ENCODE results near the gene TGFB2. TPM values are rescaled to one million over a fixed set of nuclear protein-coding genes. Genes with fewer than 3 reads are reported as not detected.

The TGFB2 gene
- total RNA-seq, 1 donor from 2014 or later: 10.3 TPM

- no peak for DNase-seq (ENCODE audit: low spot score)
These were observed 117.0 kb downstream of the TGFB2 start for GRCh38 chr1:218462116-218462515.

DNA sequence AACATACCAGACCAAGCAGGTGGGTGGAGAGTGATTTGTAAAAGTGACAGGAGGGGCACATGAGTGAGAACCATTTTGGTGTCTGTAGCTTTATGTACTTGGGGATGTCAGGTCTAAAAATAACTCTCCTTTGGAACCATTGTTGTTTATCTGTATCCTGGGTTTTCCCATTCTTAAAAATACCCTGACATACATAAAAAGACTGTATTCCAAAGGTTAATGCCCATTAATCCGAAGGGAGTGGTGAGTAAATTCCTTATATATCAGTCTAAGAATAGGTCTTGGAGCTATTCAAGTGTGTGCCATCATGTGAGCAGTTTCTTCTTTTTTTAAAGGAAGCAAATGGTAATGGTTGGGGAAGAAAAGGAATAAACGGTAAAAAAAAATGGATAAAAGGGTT is 117.5 kb downstream of the TGFB2 start:
- no peak for DNase-seq (ENCODE audit: low spot score)

DNA sequence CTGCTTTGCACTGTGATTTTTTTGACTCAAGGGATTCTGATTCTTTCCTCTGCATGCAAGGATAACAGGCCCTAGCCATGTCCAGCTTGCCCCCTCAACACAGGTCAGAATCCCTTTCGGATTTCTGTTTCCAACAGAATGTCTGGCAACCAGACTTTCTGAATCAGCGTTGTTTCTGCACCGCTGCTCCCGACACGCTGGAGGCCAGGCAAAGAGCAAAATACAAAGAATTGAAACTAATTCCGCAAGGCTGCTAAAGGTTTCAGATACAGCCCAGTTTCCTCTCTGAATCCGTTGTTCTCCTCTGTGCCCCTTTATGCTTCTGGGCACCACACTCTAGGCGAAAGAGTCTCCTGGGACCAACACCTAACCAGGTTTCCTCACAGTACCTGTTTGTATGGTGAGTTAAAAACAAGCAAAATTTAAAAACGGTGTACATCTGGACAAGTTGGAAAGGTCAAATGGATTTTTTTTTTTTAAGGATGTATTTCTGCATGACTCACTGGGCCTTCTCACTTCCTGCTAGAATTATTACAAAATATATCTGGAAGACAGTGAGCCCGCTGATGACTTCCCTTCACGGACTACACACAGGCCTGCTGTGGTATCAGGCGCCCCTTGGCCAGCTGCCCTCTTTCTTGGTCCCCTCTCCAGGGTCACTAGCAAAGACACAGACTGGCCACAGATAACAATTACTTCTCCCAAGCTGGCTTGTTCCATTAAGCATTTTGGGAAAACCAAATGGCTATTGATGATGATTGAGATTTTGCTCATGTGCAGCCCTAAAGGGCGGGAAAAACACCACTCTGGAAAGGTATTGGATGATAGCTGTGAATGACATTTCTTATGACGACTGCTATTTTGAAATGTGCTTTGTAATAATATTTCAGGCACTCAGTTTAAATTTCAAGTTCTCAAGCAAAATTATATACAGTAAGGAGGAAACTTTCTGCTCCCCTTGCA is 118.3 kb downstream of the TGFB2 start:
- DNase-seq (ENCODE audit: low spot score): peak; percentile 26

DNA sequence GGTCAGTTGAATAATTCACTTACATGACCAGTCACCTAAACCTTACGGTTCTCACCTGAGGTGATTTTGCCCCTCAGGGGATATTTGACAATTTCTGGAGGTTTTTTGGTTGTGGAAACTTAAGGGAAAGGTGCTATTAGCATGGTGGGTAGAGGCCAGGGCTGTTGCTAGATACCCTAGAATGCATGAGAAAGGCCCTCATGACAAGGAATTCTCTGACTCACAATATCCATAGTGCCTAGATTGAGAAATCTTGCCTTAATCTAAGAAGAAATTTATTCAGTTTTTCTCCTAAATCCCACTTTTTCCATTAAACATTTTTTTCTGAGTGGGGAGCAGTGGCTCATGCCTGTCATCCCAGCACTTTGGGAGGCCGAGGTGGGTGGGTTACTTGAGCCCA is 119.7 kb downstream of the TGFB2 start:
- no peak for DNase-seq (ENCODE audit: low spot score)

DNA sequence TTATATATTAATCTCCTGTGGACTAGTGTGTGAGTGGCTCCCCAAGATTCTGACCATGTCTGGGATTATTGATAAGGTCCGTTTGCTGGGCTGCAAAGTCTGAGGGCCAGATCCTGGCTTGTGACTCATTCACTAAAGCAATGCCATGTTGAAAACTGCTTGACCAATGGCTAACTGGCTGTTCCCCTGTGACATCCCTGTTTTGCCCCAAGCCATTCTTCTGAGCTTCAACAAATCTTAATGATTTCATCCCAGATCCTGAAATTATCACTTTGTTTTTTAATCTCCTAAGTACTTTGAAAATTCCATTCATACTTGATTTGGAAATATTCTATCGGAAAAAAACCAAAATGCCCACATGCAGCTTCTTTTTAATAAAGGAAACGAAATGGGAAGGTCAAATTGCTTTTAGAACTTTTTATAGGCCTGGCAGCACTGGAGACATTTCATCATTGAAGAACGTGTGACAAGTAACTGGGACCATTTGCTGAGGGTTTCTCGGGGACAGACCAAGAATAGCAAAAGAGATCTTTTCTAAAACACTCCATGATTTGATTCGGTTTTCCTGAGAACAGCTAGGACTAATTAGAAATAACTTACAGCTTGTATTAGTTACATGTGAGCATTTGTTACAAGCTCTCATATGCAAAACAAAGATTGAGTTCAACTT is 121.3 kb downstream of the TGFB2 start:
- DNase-seq (ENCODE audit: low spot score): no peak

- DNase-seq (ENCODE audit: low spot score): no peak
These were observed 122.3 kb downstream of the TGFB2 start for GRCh38 chr1:218467101-218468072.

GRCh38 chr1:218468711-218469110 is 123.6 kb downstream of the TGFB2 start:
- DNase-seq (ENCODE audit: low spot score): no peak

GRCh38 chr1:218472885-218473284 is 127.7 kb downstream of the TGFB2 start:
- DNase-seq (ENCODE audit: low spot score): no peak

DNA sequence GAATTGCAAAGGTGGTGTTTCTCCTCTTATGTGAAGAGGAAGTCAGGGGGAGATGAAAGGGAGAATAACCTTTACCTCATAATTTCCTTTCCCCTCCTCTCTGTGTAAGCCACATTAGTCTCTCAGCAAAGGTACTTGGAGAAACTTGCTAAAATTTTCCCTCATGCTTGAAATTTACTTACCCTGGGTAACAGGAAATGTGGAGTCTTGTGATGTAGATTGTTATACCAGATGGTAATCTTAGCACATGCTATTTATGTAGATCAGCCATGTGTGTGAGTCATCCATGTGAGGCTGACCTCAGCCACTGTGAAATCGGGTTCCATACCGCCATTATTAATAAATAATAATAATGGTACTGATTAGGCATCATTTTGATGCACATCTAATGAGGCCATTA is 128.4 kb downstream of the TGFB2 start:
- no peak for DNase-seq (ENCODE audit: low spot score)

DNA sequence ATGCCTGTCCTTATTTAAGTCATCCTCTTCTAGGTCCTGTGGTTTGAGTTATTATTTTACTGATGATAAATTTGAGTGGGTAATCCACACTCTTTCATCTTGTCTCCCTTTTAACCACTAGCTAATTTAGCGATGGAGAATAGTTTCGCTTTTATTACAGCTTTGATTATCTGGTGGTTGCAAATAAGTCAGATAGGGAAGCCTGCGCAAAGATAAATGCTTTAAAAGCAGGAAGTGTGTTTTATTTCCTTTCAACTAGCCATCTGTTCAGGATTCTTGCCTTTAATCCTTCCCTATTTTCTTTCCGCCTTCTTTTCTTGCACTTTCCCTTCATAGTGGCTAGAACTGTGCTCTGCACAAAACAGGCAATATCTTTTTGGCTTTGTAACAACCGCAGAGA is 129.0 kb downstream of the TGFB2 start:
- DNase-seq (ENCODE audit: low spot score): no peak

- no peak for DNase-seq (ENCODE audit: low spot score)
These were observed 130.1 kb downstream of the TGFB2 start for GRCh38 chr1:218475275-218475674.

DNA sequence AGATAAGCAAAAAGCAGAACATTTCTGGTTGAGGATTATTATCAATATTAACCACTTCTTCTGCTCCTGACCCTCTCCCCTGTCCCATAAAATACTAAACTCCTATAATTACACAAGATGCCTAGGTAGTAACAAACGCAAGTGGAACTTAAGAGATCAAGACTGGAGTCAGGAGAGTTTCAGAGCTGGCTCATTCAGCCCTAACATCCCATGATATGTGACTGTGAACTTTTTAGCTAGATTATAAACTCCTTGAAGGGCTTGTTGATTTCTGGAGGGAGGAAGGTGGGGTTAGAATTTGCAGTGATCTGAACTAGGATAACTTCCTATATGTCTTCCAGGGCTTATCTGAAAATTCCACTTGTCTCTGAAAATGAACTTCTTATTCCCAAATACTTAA is 130.6 kb downstream of the TGFB2 start:
- DNase-seq (ENCODE audit: low spot score): no peak

DNA sequence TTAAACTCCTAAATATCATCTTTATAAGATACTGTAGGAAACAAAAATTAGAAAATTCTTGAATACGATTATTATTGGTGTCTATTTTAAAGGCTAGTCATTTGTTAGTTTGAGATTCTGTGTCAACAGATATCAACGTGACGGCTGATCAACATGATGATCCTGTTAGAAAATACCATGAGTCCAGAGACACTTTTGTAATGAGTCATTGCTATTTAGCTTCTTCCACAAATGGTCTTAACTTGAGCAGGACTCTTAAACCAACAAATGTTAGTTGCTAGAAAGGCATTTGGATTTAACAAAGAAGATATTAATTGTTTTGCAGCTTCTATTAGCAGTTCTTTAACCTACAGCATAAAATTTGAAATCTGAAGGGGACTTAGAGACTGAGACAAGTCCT is 131.2 kb downstream of the TGFB2 start:
- DNase-seq (ENCODE audit: low spot score): no peak

- DNase-seq (ENCODE audit: low spot score): no peak
These were observed 133.2 kb downstream of the TGFB2 start for GRCh38 chr1:218478336-218478735.

GRCh38 chr1:218479436-218480115 is 134.4 kb downstream of the TGFB2 start:
- no peak for DNase-seq (ENCODE audit: low spot score)

DNA sequence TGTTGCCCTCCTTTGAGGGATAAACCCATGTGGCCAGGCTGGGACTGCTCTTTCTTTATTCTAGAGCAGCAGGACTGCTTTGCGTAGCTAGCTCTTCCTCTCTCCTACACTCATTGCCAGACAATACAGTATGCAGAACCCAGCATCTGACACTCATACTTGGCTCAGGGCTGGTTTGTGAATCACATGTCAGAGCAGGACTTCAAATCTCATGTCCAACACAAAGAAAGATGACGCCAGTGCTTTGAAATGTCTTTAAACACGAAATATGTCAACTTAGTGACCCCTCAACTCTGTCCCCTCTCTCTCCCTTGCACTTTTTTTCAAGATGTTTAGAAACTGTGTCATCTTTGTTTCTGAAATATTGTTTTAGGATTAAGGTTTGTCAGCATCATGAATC is 135.0 kb downstream of the TGFB2 start:
- no peak for DNase-seq (ENCODE audit: low spot score)

- no peak for DNase-seq (ENCODE audit: low spot score)
These were observed 135.5 kb downstream of the TGFB2 start for GRCh38 chr1:218480588-218481099.

- no peak for DNase-seq (ENCODE audit: low spot score)
These were observed 136.1 kb downstream of the TGFB2 start for GRCh38 chr1:218481116-218481775.

- DNase-seq (ENCODE audit: low spot score): no peak
These were observed 137.5 kb downstream of the TGFB2 start for GRCh38 chr1:218482683-218483082.

DNA sequence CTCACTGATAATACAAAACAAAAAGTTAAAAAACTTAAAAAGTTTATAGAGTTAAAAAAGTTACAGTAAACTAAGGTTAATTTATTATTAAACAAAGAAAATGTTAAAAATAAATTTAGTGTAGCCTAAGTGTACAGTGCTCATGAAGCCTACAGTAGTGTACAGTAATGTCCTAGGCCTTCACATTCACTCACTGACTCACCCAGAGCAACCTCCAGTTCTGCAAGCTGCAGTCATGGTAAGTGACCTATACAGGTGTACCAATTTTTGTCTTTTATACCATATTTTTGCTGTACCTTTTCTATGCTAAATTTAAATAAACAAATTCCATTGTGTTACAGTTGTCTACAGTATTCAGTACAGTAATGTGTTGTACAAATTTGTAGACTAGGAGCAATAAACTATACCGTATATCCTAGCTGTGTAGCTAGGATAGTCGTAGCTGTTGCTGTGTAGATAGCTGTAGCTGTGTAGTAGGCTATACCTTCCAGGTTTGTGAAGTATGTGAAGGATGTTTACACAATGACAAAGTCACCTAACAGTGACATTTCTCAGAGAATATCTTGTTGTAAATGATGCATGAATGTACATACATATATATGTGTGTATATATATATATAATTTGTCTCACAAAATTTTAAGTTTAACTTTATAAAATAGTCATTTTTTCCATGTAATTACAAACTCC is 140.2 kb downstream of the TGFB2 start:
- DNase-seq (ENCODE audit: low spot score): no peak
